ENCODE results near the gene IL1R2. TPM values are rescaled to one million over a fixed set of nuclear protein-coding genes. Genes with fewer than 3 reads are reported as not detected.

IL1R2 gene
- total RNA-seq, 6 donors from 2014 or later = 24.7 to 84.8 (median 60.0) TPM

DNA sequence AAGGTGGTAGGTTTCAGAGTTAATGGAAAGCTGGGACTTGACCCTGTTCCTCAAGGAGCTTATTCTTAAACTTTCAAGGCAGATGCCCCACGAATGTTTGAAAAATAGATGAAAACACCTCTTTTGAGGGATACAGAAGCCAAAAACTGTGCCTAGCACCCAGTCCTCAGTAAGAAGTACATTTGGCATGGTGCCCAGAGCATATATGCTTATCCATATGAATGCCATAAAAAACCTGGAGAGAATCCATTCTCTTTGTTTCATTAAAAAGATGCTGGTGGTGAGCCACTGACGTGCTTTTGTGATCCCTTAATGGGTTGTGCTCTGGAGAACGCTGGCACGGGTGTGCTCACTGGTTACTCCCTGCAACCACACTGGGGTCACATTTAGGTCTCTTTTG is 69.0 kb downstream of the IL1R2 start:
- Histone ChIP-seq H3K36me3 (no peaks in the 10 kb centered on the region), H3K27ac (peak overlapping the region in 2 of 4 donors; percentile 17 to 55), H3K9me3 (peaks cover 0 to 6% (median 2%) of the 10 kb centered on the region in 4 donors), H3K4me1 (peaks cover 46 to 61% (median 56%) of the 10 kb centered on the region in 4 donors), H3K27me3 (no peaks in the 10 kb centered on the region), H3K4me3 (no peak overlapping the region)
- 92% methylated on average over 2 to 4 of the region's 4 CpGs for WGBS, 2 donors
- no peak for ATAC-seq (ENCODE audit: low FRiP score in 2 of 2)
- no peak for DNase-seq
- no peak for TF ChIP-seq POLR2A (IDR thresholded peaks at IDR 0.05)
- TF ChIP-seq EP300 (IDR thresholded peaks at IDR 0.05) = no peak
- TF ChIP-seq, protein P1, sequence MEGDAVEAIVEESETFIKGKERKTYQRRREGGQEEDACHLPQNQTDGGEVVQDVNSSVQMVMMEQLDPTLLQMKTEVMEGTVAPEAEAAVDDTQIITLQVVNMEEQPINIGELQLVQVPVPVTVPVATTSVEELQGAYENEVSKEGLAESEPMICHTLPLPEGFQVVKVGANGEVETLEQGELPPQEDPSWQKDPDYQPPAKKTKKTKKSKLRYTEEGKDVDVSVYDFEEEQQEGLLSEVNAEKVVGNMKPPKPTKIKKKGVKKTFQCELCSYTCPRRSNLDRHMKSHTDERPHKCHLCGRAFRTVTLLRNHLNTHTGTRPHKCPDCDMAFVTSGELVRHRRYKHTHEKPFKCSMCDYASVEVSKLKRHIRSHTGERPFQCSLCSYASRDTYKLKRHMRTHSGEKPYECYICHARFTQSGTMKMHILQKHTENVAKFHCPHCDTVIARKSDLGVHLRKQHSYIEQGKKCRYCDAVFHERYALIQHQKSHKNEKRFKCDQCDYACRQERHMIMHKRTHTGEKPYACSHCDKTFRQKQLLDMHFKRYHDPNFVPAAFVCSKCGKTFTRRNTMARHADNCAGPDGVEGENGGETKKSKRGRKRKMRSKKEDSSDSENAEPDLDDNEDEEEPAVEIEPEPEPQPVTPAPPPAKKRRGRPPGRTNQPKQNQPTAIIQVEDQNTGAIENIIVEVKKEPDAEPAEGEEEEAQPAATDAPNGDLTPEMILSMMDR (IDR thresholded peaks at IDR 0.05) = no peak
- no peak for TF ChIP-seq POLR2AphosphoS5 (IDR thresholded peaks at IDR 0.05)

DNA sequence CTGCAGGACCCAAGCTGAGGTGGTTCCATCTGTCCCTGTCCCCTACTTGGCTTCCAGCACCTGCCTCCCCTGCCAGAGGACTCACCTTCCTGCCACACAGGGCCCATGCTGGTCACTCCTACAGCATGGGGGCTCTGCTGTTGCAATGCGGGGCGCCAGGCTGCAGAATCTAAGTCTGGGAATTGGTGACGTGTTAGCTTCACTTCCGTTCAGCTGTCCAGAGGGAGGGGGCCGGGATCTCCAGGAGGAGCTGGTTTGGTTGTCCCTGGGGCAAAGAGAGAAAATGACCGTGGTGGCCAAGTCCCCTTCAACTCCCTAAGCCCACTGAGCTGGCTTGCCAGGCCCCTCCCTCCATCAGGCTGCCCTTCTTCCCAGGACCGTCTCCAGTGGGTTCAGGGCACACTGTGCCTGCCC is 69.5 kb downstream of the IL1R2 start:
- Histone ChIP-seq H3K27me3 (no peaks in the 10 kb centered on the region), H3K4me1 (peaks cover 41 to 61% (median 55%) of the 10 kb centered on the region in 4 donors), H3K4me3 (no peak overlapping the region), H3K9me3 (peaks cover 0 to 7% (median 2%) of the 10 kb centered on the region in 4 donors), H3K27ac (peak overlapping the region in 3 of 4 donors; percentile 17 to 59 (median 55)), H3K36me3 (no peaks in the 10 kb centered on the region)
- DNase-seq (peak in 1 of 2 donors; percentile 17), ATAC-seq (ENCODE audit: low FRiP score in 2 of 2) (no peak)
- TF ChIP-seq EP300 (IDR thresholded peaks at IDR 0.05) (no peak), POLR2A (IDR thresholded peaks at IDR 0.05) (no peak)
- TF ChIP-seq, protein P1 (IDR thresholded peaks at IDR 0.05) = no peak
- WGBS, 2 donors = 76 to 84% methylated on average over 5 to 7 of the region's 7 CpGs

DNA sequence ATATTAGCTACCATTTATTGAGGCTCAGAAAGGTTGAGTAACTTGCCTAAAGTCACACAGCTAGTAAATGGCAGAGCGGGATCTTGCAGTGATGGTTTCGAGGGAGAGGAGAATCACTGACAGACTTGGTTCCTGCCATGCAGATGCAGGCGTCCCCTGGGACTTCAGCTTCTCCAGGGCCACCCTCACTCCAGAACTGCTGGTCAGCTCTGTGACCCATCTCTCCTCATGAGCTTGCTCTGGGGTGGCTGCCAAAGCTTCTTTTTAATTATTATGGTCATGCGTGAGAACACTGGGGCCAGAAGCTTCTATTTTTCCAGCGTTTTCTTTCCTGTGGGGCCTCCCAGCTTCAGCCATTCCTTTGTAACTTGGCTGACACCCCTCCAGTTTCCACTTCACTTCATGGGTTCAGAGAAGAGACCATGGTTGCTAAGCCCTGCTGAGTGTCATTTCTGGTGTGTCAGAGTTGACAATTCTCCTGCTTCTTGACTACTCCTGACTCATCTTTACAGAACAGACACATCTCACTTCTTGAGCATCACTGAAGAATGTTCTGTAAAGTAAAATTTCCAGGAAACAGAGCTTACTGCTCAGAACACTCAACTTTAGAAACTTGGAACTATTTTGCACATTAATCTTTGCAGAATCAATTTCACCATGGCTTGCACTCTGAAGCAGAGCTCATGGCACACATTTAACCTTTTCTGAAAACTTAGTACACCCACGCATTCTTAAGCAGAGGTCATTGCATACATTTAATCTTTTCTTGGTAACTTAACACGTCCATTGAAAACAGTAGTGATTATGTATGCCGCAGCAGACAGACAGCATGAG is 70.4 kb downstream of the IL1R2 start:
- WGBS, 2 donors = 80 to 82% methylated on average over 8 of the region's 8 CpGs
- no peak overlapping the region for H3K4me3 ChIP-seq
- H3K9me3 ChIP-seq = peaks cover 0 to 7% (median 2%) of the 10 kb centered on the region in 4 donors
- DNase-seq (no peak), ATAC-seq (ENCODE audit: low FRiP score in 2 of 2) (peak in 1 of 2 donors; percentile 36)
- H3K36me3 ChIP-seq = no peaks in the 10 kb centered on the region
- peak in 2 of 4 donors; percentile 52 to 82 for TF ChIP-seq EP300 (IDR thresholded peaks at IDR 0.05)
- TF ChIP-seq POLR2A (IDR thresholded peaks at IDR 0.05) = no peak
- peak in 1 of 2 donors; percentile 63 for TF ChIP-seq POLR2AphosphoS5 (IDR thresholded peaks at IDR 0.05)
- TF ChIP-seq, protein P1 (IDR thresholded peaks at IDR 0.05) = no peak
- H3K27ac ChIP-seq = peak overlapping the region; percentile 55 to 96 (median 90)
- peaks cover 41 to 59% (median 54%) of the 10 kb centered on the region in 4 donors for H3K4me1 ChIP-seq
- no peaks in the 10 kb centered on the region for H3K27me3 ChIP-seq

DNA sequence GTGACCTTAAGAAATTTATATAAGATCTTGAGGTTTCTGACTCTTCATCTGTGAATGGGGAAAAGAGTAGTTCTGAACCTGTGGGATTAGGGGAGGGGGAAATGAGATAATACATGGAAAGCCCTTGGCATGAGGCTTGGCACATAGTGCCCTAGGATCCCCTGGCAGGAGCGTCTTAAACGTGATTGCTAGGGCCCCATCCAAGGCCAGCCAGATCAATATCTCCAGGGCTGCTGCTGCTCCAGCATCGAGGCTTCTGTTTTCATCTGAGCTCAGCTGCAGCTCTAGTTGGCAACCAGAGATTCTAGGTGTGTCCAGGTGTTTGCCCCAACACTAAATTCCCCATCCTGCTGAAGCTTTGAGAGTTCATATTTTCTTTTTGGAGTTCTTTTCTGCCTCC is 71.0 kb downstream of the IL1R2 start:
- TF ChIP-seq, protein P1 (IDR thresholded peaks at IDR 0.05) = no peak
- TF ChIP-seq POLR2AphosphoS5 (IDR thresholded peaks at IDR 0.05) (no peak), EP300 (IDR thresholded peaks at IDR 0.05) (no peak), POLR2A (IDR thresholded peaks at IDR 0.05) (no peak)
- H3K9me3 ChIP-seq = peaks cover 0 to 7% (median 2%) of the 10 kb centered on the region in 4 donors
- H3K27me3 ChIP-seq = no peaks in the 10 kb centered on the region
- peaks cover 38 to 59% (median 49%) of the 10 kb centered on the region in 4 donors for H3K4me1 ChIP-seq
- H3K4me3 ChIP-seq = no peak overlapping the region
- 52 to 60% methylated on average over 3 of the region's 3 CpGs for WGBS, 2 donors
- no peaks in the 10 kb centered on the region for H3K36me3 ChIP-seq
- H3K27ac ChIP-seq = peak overlapping the region; percentile 86 to 96 (median 93)
- DNase-seq (no peak), ATAC-seq (ENCODE audit: low FRiP score in 2 of 2) (no peak)
